Spleen (tissue), 7 donors: ENCODE measurements around the gene DNAAF3.
A peak's percentile ranks its signal among the peaks of the same experiment; 100 is the strongest.

Experiments
- POLR2A ChIP-seq, 3 donors: fragments of 450-650 bp; IDR thresholded peaks; one replicate each; pipeline ENCODE4 v1.5.1; 2017; ENCODE audit warnings: antibody characterized with exemption in 3 of 3, mild to moderate bottlenecking in 1 of 3
- POLR2AphosphoS5 ChIP-seq, 3 donors: sonication (generic); formaldehyde crosslinking; IDR thresholded peaks; one replicate each; pipeline ENCODE4 v1.5.1; 2017; ENCODE audit warnings: antibody characterized with exemption in 3 of 3
- TF ChIP-seq, protein P1 (sequence below), 11 experiments: fragments of 200-600 bp in 7 of 11; fragments of 450-650 bp in 4 of 11; sonication (generic) in 4 of 11; IDR thresholded peaks in 8 of 11; conservative IDR thresholded peaks in 3 of 11; 1 replicate in 7 of 11; 2 replicates in 4 of 11; pipeline versions ENCODE4 v1.4.0 to v1.8.0; 2016 to 2021; ENCODE audit warnings: antibody characterized with exemption in 11 of 11, inconsistent platforms in 4 of 11, mild to moderate bottlenecking in 1 of 11
- donor health status: DM: no; HTN: no; CAD: no; lungs with moderate emphysema.
- donor health status: DM: no; HTN: no; CAD: no.
- donor health status: DM: no; HTN: no; CAD: no.

DNA sequence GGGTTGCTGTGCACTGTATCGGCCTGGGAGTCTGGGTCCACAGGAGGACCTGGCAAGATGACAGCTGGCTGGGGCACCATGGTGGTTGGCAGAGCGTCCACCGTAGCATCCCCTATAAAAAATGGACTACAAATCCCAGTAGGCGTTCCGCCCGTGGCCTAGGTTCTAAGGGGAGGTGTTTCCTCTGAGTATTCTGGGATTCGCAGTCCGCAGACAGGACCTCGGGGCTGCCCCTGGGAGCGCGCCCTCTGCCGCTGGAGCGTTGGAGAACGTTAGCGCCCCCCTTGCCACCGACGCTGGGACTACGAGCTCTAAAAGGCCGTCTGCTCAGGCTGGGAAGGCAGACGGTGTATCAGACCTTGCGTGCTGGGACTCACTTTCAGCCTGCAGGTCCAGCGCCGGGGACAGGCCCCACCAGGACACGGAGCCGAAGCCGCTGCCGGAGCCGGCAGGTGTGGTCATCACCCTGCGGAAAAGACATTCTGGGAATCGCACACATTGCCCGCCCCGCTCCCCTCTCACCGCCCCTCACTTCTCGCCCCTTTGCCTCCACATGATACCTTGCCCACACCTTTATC lies 372 bp downstream of the DNAAF3 start:
- TF ChIP-seq, protein P1, sequence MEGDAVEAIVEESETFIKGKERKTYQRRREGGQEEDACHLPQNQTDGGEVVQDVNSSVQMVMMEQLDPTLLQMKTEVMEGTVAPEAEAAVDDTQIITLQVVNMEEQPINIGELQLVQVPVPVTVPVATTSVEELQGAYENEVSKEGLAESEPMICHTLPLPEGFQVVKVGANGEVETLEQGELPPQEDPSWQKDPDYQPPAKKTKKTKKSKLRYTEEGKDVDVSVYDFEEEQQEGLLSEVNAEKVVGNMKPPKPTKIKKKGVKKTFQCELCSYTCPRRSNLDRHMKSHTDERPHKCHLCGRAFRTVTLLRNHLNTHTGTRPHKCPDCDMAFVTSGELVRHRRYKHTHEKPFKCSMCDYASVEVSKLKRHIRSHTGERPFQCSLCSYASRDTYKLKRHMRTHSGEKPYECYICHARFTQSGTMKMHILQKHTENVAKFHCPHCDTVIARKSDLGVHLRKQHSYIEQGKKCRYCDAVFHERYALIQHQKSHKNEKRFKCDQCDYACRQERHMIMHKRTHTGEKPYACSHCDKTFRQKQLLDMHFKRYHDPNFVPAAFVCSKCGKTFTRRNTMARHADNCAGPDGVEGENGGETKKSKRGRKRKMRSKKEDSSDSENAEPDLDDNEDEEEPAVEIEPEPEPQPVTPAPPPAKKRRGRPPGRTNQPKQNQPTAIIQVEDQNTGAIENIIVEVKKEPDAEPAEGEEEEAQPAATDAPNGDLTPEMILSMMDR (IDR thresholded peaks at IDR 0.05 in 8 of 11, conservative IDR thresholded peaks at IDR 0.05 in 3 of 11): peak in 5 of 11 experiments; percentile 15 to 38 (median 17)
- TF ChIP-seq POLR2AphosphoS5 (IDR thresholded peaks at IDR 0.05): no peak
- TF ChIP-seq POLR2A (IDR thresholded peaks at IDR 0.05): no peak
